Stimulated activated CD8-positive, alpha-beta memory T cell treated with anti-CD3 and anti-CD28 coated beads, Interleukin-4, amount 100 ng/mL, for 4 hours (primary cell): ENCODE results near the gene RARG.

Experiments
- DNase-seq, 2 donors: peaks; one replicate each; pipeline ENCODE4 v3.0.0-alpha.2; 2020; ENCODE audit warnings: low read depth in 2 of 2, low spot score in 1 of 2

RARG gene

GRCh38 chr12:53231921-53232645 lies at the start of gene RARG:
TSS of gene RARG (minus strand) at chr12:53232209. CDS start at chr12:53227545, 4,664 bp downstream.
- DNase-seq = peak; percentile 58 to 68

GRCh38 chr12:53279888-53280498 lies 48.0 kb upstream of the RARG start:
- no peak for DNase-seq

- DNase-seq = no peak
These were observed 47.4 kb upstream of the RARG start for GRCh38 chr12:53279283-53279869.

GRCh38 chr12:53277981-53278380 lies 46.0 kb upstream of the RARG start:
- DNase-seq = no peak

- DNase-seq = no peak
These were observed 44.5 kb upstream of the RARG start for GRCh38 chr12:53276511-53276910.

- DNase-seq = no peak
These were observed 42.4 kb upstream of the RARG start for GRCh38 chr12:53274445-53274844.

- no peak for DNase-seq
These were observed 36.9 kb upstream of the RARG start for GRCh38 chr12:53268630-53269562.

- DNase-seq = peak; percentile 67 to 69
These were observed 36.1 kb upstream of the RARG start, which contains the start of gene ESPL1 for GRCh38 chr12:53267999-53268629. TSS of gene ESPL1 (plus strand) at chr12:53268299. CDS start at chr12:53268767, 468 bp downstream.

GRCh38 chr12:53267306-53267998 lies 35.4 kb upstream of the RARG start:
- no peak for DNase-seq

GRCh38 chr12:53265783-53266182 lies 33.8 kb upstream of the RARG start:
- DNase-seq = no peak

GRCh38 chr12:53259891-53260290 lies 27.9 kb upstream of the RARG start:
- no peak for DNase-seq

GRCh38 chr12:53258541-53259539 lies 26.8 kb upstream of the RARG start:
- no peak for DNase-seq

GRCh38 chr12:53255996-53256395 lies 24.0 kb upstream of the RARG start:
- no peak for DNase-seq

GRCh38 chr12:53254816-53255545 lies 23.0 kb upstream of the RARG start:
- no peak for DNase-seq

GRCh38 chr12:53253298-53253697 lies 21.3 kb upstream of the RARG start:
- DNase-seq = no peak

GRCh38 chr12:53252349-53252916 lies 20.4 kb upstream of the RARG start:
- DNase-seq = no peak

- peak in 1 of 2 donors; percentile 32 for DNase-seq
These were observed 19.7 kb upstream of the RARG start for GRCh38 chr12:53251477-53252348.
